LoVo (cell line): ENCODE measurements around the gene GARIN6.
A peak's percentile ranks its signal among the peaks of the same experiment; 100 is the strongest.
"Not testable (repeated sequence)": the region's sequence is repeated elsewhere in the genome, so short reads cannot be mapped to it uniquely, and the experiment has no call there.

ENCODE experiments used
- DNase-seq: peaks from one replicate; pipeline ENCODE4 v3.0.0-alpha.2; 2016; ENCODE audit warnings: low spot score

GARIN6 gene

DNA sequence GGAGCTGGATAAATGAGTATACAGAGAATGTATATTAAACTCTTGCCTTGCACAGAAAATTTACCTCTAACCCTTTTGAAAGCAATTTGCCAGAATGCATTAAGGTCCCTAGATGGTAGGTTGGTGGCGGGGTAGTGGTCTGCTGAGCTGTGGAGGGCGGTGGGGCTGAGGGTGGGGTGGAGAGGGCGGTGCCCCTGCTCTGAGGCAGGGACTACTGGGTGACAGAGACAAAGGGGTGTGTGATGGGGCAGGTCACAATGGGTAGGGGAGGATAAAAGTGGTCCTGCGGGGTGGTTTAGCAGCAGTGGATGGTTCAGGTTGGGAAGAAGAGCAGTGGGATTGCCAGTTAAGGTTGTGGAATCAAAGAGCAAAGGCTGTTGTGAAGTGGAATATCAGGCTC lies at the start of gene GARIN6:
Gene GARIN6 (plus strand): TSS at position 301 of the 400 bp plus-strand sequence. CDS start 422 bp downstream, outside the sequence.
- DNase-seq = no peak

DNA sequence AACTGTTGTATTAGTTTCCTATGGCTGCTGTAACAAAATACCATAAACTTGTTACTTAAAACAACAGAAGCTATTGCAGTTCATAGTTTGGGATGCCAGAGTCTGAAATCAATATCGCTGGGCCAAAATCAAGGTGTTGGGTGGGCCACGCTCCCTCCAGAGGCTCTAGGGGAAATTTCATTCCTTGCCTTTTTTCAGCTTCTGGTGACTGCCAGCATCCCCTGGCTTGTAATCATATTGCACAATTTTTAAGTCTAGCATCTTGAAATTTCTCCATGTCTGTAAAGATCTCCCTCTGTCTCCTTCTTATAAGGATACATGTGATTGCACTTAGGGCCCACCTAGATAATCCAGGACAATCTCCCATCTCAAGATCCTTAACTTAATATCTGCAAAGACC lies 48.8 kb upstream of the GARIN6 start:
- no peak for DNase-seq

DNA sequence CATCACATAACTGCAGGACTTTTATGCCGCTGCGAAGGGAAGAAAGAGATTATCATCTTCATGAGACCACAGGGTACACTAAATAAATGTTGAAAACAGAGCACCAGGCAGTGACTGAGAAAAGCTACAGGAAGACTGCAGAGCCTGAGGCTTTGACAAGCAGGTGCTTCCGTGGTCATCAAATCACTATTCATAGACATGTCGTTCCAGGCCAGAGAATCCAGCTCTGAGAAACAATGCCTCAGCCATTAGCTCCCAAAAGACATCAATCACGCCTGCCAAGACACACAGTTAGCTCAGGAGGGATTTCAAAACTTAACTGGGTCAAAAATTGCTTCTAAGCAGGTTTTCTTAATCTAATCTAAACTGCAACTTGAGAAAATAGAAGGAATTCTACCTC lies 47.2 kb upstream of the GARIN6 start:
- no peak for DNase-seq

DNA sequence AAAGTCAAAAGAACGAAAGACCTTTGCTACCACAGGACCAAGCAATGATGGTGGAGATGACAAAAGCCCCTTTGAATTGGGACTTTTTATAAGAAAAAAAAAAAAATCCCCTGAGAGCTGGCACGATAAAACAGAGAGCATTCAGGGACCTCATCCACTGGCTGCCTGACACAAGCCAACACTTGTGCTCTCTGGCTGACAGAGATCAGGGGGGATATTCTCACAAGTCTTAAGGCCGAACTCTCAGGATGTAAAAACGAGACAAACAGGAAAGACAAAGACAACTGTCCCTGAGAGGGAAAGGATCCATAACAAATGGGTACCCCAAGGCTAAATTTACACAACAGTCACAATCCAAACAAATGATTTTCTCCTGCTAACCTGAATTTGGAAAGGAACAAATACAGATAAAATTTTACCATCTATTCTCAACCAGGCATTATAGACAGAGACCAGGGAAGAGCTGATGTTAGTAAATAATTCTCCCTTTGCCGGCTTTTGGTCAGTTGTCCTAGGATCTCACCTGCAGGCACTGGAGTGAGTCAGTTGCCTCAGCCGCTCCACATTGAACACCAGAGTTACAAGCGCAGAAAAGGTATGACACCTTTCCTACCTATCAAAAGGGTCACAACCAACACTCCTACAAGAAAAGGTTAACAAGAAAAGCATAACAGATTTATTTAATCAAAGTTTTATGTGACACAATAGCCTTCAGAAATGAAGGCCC lies 37.9 kb upstream of the GARIN6 start:
- no peak for DNase-seq

DNA sequence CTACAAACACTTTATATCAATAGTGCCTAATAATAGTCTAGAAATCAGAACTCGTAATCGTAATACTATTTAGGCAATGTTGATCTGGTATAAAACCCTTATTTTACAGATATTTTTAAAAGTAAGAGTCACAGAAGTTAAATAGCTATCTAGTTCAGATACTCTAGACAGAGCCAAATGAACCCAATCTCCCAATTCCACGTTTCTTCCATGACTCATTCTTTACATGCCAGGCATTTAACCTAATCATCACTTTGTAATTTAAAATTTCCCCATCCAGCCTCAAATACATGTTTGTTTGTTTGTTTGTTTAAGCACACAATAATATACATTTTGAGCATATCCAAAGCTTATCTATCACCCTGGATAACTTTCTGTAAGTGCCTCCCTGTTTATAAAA lies 36.4 kb upstream of the GARIN6 start:
- DNase-seq = no peak

DNA sequence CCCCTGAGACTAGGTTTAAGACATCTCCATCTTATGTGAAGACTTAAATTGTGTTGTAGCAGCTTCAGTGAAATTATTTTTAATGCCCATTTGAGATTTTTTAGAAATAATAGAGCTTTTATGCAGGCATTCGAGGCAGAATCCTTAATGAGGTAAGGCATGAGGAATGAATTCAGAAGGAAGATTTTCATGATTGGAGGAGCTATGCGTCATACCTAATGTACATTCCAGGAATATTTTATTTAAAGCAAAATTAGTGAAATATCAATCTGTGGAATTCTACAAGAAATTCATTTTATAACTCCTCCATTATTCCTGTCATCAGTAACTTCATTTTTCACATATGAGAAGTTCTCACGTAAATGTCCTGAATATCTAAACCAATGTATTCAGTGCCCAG lies 36.0 kb upstream of the GARIN6 start:
- DNase-seq = no peak

DNA sequence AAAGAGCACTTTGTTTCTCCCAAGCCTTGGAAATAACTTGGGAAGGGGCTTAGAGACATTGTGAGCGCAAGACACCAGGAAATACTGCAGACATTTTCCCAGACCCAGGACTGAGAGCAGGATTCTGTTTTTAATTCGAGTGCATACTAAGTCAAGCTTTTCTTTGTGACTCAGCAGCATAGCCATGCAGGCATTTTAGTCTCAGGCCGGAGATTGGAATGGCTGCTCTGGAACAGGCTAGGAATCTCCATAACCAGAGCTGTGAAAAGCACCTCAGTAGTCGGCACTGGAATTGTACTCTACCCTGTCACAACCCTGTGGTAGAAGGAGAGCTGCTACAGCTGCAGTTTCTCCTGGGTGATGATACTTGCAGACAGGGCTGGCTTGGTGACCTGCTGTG lies 28.9 kb upstream of the GARIN6 start:
- no peak for DNase-seq

DNA sequence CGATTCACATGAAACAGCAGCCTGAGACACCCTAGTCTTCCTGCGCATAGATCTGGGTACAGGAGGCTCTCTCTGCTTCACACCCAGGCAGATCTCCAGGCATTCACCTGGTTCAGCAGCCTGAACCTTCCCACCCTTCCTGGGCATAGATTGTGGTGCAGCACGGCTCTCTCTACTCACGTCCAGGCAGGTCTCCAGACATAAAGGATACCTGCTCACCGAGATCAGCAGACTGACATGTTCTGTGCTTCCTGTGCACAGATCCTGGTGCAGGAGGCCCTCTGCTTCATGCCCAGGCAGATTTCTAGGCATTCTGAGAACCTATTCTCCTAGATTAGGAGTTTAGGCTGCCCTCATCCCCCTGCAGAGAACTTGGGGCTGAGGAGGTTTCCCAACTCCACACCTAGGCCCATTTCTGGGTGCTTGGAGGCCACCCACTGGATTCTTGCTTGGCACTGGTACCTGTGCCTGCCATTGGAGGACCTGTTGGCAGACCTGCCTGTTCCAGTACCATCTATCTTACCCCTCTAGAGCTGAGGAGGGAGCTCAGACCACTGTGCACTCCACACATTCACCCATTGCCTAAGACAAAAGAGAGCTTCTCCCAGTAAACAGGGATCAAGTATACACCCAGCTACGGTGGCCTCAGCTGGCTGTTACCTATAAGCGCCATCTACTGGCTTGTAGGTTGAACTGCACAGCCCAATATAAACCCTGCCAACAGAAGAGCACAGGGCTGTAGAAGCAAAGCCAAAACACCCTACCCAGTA lies 28.0 kb upstream of the GARIN6 start:
- no peak for DNase-seq

DNA sequence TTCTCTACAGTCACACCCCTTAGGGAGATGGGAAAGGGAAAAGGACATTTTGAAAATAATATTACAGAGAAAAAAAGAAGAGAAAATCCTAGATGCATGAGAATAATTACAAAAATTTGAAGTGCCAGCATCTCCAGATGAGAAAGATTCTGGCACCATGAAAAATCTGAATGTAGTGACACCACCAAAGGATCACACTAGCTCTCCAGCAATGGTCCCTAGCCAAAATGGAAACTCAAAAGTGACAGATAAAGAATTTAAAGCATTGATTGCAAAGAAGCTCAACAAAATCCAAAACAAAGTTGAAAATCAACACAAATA lies 27.4 kb upstream of the GARIN6 start:
- DNase-seq = no peak

DNA sequence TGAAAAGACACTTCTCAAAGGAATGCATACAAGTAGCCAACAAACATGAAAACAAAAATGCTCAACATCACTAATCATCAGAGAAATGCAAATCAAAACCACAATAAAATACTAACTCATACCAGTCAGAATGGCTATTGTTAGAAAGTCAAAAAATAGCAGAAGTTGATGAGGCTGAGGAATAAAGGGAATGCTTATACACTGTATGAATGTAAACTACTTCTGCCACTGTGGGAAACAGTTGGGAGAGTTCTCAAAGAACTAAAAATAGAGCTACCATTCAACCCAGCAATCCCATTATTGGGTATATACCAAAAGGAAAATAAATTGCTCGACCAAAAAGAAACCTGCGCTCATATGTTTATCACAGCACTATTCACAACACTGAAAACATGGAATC lies 23.0 kb upstream of the GARIN6 start:
- not testable (repeated sequence) for DNase-seq

DNA sequence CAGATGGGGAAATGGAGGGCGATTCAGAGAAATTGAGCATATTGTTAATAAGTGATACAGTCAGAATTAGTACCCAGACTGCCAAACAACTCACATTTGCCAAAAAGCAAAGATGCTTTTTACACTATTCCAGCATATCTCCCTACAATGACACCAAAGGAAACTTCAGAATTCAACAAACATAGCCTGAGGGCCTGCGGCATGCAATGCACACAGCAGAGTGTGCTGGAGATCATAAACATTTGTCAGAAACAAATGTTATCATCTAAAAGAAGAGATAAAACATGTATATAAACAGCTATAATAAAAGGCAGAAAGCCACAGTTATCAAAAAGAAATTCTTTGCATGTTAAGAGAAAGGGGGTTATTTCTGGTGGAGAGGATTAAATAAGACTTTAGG lies 20.1 kb upstream of the GARIN6 start:
- DNase-seq = no peak

DNA sequence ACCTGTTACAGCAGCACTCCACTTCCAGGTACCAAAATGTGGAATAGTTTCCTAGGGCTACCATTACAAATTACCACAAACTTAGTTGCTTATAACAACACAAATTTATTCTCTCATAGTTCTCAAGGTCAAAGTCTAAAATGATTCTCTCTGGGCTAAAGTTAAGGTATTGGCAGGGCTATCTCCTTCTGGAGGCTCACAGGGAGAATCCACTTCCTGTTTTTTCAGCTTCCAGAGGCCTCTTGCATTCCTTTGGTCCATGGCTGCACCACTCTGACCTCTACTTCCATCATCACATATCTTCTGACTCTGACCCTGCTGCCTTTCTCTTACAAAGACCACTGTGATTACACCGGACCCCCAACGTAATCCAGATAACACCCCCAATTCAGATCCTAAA lies 2.9 kb upstream of the GARIN6 start:
- DNase-seq = no peak

DNA sequence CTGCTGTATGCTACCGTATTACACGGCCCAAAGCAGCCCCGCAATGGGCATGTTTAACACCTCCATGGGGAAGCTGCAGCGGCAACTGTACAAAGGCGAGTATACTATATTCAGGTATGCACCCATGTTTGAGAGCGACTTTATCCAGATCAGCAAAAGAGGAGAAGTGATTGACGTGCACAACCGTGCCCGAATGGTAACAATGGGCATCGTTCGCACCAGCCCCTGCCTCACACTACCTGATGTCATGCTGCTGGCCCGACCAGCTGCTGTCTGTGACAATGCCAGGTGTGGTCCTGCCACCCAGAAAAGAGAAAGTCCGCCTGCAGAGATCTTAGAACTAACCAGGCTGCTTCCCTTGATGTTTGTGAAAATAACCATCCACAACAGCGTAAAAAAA lies 630 bp downstream of the GARIN6 start:
- DNase-seq = no peak

DNA sequence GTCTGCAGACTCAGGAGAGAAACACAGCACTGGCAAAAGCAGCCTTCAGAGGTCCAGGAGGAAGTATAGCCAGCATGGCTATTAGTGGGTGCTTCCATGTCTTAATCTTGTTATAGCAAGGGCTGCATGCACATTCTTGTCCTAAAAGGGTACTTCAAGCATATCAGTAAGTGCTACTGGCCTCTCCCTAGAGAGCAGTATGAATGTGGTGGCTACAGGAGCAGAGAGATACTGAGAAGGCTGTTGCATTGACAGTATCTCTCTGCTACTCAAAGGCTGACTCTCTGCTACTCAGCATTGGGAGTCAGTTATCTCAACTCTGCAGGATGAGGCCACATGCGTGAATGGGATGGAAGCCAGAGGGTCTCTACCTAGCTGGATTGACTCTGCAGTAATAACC lies 2.0 kb downstream of the GARIN6 start:
- no peak for DNase-seq

DNA sequence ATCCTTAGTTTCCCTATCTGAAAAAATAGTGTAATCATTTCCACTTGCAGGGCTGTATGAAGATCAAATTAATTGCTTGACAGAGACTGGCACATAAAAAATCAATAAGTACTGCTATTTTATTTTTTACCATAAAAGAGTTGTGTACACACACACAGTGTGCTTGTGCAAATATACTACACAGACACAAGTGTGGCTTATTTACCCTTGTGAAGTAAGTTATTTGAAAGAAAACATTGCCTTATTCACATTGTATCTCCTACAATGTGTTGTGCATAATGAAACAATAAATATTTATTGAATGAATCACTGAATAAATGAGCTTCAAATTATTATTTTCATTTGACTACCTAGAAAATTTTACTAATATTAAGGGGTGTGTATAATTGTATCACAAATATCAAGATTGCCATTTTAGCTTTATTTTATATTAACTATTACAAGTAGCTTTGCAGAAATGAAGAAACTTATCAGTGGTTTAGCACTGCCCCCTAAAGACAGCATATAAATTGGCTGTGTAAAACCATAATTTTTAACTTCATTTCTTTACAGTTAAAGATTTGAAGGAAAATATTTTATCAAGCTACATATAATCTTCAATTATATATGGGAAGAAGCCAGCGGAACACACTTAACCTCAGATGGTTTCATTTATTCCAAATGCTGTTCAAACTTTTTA lies 11.3 kb downstream of the GARIN6 start:
- DNase-seq = peak; percentile 25

DNA sequence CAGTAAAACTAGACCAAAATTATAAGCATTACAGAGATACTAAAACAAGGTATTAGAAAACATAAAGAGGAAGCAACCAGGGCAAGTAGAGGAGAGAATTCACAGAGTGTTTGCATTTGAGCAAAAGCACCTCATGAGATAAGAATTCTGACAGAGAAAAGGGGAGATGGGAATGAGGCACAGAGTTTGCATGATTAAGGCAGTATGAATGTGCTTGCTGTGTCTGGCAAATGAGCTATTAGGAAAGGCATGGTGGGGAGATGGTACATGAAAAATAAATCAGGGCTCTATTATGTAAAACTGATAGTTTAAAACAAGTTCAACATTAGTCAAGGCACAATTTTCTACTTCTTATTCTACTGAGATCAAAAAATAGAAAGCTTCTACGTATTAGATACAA lies 23.1 kb downstream of the GARIN6 start:
- no peak for DNase-seq

DNA sequence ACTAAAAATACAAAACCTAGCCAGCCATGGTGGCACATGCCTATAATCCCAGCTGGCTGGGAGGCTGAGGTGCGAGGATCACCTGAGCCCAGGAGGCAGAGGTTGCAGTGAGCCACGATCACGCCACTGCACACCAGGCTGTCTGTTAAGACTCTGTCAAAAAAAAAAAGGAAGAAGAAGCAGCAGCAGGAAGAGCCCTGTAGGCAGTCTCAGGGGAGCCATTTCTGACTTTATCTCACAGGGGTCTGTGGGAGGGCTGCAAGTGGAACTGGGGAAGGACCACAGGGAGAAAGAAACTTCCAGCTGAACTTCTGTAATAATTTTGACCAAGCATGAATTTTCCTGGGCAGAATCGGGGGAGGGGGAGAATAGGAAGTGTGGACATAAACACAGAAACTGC lies 32.7 kb downstream of the GARIN6 start:
- no peak for DNase-seq

DNA sequence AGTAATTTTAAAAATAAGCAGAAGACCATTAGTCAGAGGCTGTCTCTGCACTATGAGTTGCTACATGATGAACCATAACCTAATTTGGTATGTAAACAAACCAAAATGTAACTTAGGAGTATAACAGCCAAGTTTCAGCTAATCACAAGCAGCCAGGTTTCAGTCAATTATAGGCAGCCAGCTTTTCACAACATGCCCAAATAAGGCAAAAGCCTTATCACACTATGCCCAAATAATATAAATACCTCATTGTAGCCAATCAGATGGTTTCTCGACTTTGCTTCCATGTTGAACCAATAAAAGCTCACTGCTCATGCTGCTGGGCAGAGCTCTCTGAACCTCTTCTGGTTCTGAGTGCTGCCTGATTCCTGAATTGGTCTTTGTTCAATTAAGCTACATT lies 38.6 kb downstream of the GARIN6 start:
- no peak for DNase-seq

DNA sequence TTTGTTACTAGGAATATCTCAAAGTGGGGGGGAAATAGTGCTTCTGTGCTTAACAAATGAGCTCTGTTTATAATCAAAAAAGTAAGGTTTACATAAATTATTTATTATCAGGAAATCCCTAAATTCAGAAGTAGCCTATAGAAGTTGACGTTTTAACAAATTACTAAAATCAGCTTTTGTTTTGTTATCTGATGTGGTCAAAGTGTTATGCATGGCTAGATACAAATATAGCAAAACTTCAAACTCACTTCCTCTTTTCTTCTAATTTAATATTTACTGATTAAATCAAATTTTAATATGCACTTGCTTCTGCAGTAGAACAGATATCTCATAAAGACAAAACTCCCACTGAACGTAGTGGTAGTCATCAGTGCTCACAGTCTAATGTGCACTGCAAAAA lies 47.5 kb downstream of the GARIN6 start:
- no peak for DNase-seq
